Right ventricle myocardium inferior (tissue), 1 donor: ENCODE measurements around the gene FEZF1. TPM values are rescaled to one million over a fixed set of nuclear protein-coding genes. Genes with fewer than 3 reads are reported as not detected.
"Not testable (repeated sequence)": the region's sequence is repeated elsewhere in the genome, so short reads cannot be mapped to it uniquely, and the experiment has no call there.

Source experiments
- ATAC-seq: fragments of 200-7000 bp; cut with Tn5 transposase; one replicate; pipeline ENCODE4 v1.9.1; 2020; ENCODE audit warnings: mild to moderate bottlenecking, moderate library complexity
- DNase-seq: peaks from one replicate; pipeline ENCODE4 v3.0.0; 2021; ENCODE audit errors: missing footprints
- intact Hi-C: fragments of 100-400 bp; cut with DNase I; formaldehyde crosslinking; loops from one replicate; pipeline ENCODE4 v1.11.0; 2022
- total RNA-seq: library from RNA; stranded (reverse); fragmentation: NEBNext Ultra II Directional; extraction: Animal tissue kit (Norgen Biotek cat#: 25700); gene quantifications from one replicate; pipeline ENCODE4 v1.2.1, GENCODE V29; 2021
- donor health status: DM: no; HTN: yes; CAD: no; lungs with severe emphysema.

FEZF1 gene
- total RNA-seq, 1 donor from 2014 or later: not detected

DNA sequence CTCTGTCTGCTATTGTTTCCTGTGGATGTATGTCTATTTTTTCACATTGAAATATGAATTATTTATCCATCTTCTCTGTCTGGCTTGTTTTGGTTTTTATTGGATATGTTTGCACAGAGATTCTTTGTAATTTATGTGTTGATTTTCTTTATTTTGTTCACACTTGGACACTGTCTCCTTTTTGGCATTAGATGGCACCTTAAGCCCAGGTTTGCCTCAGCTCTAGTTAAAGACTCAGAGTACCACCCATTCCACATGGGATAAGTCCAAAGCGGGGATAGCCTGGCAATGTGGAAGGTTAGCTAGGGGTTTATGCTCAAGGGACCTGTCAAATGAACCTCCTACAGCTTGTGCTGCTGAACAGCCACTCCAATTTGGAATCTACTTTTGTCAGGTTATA lies 14.1 kb downstream of the FEZF1 start:
- ATAC-seq: no peak
- intact Hi-C loops: no loop called here
- DNase-seq: no peak

DNA sequence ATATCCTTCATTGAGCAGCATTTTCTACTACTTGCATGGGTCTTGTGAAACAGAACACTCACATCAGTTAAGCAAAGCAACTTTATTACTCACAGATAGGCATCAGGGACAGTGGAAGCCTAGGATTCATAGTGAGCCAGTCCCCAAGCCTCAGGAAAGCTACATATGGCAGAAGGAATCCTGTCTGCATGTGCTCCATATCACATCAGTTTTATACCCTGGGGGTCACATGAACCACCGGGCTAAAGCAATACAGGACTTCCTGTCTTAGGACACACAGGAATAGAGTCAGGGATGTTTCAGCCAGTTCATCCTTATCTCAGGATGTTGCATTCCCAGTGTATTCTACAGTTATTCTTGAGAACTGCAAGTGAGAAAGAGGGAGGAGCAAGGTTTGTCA lies 15.1 kb downstream of the FEZF1 start:
- no peak for ATAC-seq
- intact Hi-C loops: no loop called here
- no peak for DNase-seq

DNA sequence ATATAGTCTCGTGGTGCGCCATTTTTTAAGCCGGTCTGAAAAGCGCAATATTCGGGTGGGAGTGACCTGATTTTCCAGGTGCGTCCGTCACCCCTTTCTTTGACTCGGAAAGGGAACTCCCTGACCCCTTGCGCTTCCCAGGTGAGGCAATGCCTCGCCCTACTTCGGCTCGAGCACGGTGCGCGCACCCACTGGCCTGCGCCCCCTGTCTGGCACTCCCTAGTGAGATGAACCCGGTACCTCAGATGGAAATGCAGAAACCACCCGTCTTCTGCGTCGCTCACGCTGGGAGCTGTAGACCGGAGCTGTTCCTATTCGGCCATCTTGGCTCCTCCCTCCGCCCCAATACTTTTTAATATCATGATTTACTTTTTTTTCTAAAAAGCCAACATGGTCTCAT lies 19.9 kb downstream of the FEZF1 start:
- intact Hi-C loops, DNase-seq, ATAC-seq: not testable (repeated sequence)

DNA sequence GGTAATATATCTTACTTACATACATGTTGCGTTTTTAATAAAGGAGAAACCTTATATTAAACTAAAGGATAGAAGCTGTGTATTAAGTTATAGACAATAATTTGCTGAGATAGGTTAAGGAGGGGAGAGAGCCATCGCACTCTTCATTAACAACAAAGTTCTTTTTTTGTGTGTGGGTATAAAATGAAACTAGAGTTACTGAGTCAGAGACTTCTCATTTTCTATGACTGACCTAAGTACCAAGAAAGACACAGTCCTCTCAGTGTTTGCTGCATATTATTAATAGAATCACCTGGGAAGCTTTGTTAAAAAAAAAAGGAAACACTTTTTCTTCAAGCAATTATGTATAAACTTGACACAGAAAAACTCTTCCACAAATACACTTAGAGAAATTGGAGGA lies 31.4 kb downstream of the FEZF1 start:
- ATAC-seq (no peak), DNase-seq (no peak)
- intact Hi-C loops: no loop called here

DNA sequence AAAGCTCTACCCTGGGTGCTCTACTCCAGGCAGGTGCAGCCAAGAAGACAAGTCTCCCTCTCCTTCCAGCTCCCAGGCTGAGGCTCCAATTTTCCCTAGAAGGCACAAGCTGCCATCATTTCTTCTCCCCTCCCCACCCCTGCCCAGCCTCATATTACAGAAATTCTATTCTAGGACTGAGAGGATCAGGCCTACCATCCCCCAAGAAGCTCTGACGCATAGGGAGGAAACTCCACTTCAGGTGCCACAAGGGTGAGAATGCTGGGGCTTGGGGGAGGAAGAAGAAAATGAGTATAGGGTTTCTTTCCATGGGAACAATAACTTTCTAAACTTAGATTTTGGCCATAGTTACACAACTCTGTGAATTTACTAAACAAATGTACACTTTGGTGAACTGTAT lies 35.3 kb downstream of the FEZF1 start:
- intact Hi-C loops: no loop called here
- ATAC-seq (no peak), DNase-seq (no peak)

DNA sequence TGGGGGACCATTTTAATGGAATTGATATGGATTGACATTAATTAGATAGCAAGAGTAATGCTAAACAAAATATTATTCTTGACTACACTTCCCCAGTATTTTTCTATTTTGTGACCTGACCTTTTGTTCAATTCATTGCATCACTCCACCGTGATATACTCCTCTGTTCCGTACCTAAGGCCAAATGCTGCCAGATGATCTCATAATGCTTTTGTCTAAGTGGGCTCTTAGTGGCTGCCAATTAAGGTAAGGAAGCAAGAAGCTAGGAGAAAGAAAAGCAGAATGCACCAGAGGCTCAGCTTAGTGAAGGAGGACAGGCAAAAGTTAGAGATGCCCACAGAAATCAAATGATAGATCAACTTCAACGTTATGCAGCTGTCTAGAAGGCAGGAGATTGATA lies 36.4 kb downstream of the FEZF1 start:
- ATAC-seq (no peak), DNase-seq (no peak)
- intact Hi-C loops: no loop called here

DNA sequence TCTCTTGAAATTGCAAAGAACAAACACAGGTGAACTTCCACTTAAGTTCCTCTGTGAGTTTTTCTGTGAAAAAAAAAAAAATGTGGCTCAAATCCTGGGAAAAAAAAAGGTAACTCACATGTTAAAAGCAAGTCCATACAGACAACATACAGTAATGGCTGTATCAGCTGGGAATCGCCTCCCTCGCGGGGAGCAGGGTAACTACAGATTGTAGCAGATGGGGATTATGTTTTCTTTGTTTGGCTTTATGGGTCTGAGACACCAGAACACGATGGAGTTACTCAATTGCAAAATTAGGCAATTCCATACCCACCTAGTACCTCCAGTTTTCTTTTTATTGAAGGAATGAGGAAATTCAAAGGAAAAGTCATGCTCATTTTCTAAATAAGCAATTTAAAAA lies 42.3 kb downstream of the FEZF1 start:
- ATAC-seq (no peak), DNase-seq (no peak)
- intact Hi-C loops: no loop called here

DNA sequence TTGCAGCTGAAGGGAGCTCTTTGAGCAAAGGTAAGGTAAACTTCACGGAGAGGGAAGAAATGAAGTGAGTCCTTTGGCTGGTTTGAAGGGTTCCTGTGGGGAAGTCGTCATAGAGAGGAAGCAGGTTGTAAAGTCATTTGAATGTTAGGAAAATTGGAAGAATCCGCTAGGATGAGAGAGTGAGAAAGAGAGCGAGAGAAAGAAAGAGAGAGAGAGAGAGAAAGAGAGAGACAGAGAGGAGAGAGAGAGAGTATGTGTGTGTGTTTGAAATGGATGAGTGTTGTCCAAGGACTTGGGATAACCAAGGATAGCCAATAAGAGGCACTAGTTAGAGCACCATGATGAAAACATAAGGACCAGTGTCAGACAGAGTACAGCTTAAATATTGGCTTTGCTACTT lies 43.1 kb downstream of the FEZF1 start:
- no peak for DNase-seq
- ATAC-seq: no peak
- intact Hi-C loops: no loop called here

DNA sequence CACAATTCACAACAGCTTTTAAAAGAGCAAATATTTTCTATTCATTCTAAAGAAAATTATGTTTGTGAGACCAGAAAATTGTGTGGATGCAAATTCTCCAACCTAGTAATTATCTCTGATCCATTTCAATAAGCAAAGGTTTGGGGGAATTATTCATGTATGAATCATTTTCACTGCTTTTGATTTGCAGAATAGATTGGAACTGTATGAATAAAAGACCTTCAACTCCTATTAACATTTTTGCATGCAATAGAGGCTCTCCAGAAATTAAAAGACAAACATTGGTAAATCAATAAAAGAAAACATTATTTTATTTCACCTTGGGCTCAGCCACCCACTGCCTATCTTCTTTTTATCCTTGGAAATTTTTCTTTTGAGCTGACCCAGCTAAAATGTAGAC lies 43.5 kb downstream of the FEZF1 start:
- DNase-seq (no peak), ATAC-seq (no peak)
- intact Hi-C loops: no loop called here

DNA sequence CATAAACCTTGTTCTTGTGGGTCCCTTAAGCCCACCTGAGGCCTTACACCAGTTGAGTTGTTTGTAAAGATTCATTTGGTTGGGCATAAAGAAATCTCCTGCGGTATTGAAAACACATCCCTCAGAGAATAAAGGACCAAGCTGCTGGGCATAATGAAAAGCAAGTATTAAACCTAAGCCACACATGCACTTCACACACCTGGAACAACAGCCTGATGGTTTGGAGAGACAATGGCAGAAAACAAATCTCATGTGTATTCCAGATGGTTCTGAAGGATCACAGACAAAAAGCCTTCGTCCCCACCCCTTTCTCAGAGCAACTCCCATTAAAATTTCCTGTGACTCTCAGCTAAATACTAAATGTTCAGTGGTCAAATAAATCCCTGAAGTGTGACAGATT lies 44.2 kb downstream of the FEZF1 start:
- no peak for DNase-seq
- no peak for ATAC-seq
- intact Hi-C loops: no loop called here

DNA sequence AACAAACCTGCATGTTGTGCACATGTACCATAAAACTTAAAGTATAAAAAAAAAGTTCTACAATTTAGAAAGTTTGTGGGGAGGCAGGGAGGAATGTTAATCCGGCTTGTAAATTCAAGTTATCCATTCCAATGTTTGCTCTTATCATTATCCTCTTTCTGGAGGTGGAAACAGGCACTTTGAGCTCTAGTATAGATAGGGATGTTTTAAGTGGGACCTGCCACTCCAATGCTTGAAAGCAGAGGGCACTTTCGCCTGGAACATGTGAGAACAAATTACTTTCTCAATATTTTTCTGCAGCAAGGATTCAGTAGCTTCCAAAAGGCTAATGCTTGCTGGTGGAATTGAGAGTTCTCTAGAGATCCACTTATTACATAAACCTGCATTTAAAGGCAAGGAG lies 45.6 kb downstream of the FEZF1 start:
- DNase-seq: no peak
- no peak for ATAC-seq
- intact Hi-C loops: no loop called here

DNA sequence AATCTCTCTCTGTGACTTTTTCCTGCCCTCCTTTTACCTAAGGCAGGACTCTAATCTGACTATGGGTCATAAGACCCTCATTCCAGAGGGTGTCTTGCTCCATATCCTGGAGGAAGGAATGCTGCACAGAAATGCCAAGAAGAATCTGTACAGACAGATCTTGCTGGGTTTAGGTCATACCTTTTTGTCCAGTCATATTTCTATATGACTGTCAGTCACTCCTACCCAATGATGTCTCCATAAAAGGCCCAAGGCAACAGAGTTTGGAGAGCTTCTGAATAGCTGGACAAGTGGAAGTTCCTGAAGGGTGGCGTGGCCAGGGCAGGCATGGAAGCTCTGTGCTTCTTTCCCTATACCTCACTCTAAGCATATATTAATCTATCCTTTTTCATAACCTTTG lies 47.5 kb downstream of the FEZF1 start:
- ATAC-seq: no peak
- intact Hi-C loops: no loop called here
- no peak for DNase-seq

DNA sequence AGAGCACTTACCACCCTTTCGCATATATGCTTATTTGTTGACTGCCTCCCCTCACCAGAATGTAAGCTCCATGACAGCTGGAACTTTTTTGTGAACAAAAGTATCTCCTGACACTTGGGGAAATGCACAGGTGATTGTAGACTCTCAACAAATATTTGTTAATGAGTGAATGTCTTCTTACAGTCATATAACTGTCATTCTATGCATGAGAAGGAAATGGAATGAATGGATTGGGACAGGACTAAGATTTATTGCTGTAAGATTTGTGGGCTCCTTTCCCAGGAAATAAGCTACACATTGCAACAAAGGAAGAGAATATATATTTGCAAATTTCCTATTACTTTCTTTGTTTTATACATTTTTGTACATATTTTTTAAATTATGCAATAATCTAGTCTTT lies 48.5 kb downstream of the FEZF1 start:
- no peak for ATAC-seq
- DNase-seq: no peak
- intact Hi-C loops: no loop called here

DNA sequence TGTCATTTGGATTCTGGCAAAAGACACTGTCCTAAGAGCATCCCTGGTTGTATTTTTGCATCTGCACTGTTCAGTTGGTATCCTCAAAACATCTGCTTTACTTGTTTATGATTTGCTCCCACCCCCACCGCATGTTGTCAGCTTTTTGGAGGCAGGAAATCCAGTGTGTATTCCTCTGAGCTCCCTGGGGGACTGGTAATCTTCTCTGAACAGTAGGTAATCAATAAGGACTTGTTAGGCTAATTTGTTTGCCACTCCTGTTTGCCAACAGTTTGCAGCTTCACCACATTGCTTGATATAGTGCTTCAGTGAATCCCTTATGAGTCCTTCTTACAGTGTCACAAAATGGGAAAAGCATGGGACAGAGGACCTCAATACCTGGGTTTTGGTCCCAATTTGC lies 49.1 kb downstream of the FEZF1 start:
- intact Hi-C loops: no loop called here
- DNase-seq (no peak), ATAC-seq (no peak)

Other genes starting within 250 kb of the FEZF1 start
- gene AASS, start 160.5 kb downstream of the FEZF1 start, total RNA-seq: 19.2 TPM